OCI-M2 (cell line): ENCODE data around the gene HCRTR1.
"Not testable (repeated sequence)": the region's sequence is repeated elsewhere in the genome, so short reads cannot be mapped to it uniquely, and the experiment has no call there.

ENCODE experiments used
- DNase-seq: peaks from one replicate; lab custom pipeline; 2025; ENCODE audit not compliant: unreplicated experiment; lab: John Stamatoyannopoulos, UW

HCRTR1 gene

DNA sequence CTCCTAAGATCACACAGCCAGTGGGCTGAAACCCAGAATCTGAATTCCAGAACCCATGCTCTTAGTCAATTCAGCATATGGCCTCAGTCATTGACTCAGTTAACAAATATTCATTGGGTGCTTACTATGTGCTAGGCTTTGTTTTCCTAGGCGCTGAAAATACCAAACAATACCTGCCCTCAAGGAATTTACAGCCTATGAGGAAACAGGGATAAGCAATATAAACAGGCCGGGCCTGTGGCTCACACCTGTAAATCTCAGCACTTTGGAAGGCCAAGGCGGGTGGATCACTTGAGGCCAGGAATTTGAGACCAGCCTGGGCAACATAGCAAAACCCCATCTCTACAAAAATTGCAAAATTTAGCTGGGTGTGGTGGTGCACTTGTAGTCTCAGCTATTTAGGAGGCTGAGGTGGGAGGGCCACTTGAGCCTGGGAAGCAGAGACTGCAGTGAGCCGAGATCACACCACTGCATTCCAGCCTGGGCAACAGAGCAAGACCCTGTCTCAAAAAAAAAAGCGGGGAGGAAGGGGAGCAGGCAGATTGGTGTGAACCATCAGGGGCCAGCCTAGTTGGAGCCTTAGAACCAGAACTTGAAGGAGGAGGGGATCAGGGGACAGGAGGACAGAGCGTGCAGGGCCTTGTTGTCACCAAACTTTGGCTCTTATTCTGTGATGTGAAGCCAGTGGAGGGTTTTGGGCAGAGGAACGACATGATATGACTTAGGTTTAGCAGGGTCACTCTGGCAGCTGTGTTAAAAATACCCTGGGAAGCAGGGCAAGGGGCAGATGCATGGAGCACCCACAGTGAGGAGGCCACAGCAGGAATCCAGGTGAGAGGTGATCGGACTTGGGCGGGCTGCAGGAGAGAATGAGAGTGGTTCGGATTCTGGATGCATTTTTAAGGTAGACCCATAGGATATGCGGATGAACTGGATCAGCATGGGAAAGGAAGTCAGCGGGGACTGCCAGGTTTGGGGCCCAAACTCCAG is 35.4 kb upstream of the HCRTR1 start:
- no peak for DNase-seq

- DNase-seq = no peak
Measured at GRCh38 chr1:31583082-31583994, 34.2 kb upstream of the HCRTR1 start.

DNA sequence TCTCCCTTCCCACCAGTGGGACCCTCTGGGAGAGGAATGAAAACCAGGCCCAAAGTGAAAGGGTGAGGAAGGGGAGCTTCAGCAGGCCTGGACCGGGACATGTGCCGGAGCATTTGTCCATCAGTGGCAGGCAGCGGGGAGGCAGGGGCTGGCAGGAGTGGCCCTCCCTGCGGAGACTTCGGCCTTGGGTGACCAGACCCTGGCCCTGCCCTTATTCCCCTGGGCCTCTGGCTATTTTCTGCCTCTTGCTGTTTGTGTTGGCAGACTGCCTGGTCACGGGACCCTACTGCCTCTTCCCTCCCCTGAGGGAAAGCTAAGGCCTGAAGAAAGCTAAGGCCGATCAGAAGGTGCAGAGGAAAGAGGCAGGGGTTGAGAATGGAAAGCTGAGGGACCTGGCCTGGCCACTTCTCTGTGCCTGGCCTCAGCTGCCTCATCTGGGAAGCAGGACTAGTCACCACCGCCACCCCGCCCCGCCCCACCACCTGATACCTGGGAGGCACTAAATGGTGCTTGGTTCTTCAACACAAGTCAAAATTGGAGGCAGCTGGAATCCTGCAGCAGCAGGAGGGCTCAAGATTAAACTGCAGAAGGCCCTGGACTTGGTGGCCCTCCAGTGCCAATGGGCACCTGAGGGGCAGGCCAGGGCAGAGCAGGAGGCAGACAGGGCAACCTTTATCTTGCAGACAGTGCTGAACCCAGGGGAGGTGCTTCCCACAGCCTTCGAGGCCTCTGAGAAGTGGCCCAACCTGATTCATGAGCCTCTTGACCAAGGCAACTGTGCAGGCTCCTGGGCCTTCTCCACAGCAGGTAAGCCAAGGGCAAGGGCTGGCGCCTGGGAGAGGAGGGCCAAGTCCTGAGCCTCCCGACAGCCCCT is 33.3 kb upstream of the HCRTR1 start:
- DNase-seq = no peak

DNA sequence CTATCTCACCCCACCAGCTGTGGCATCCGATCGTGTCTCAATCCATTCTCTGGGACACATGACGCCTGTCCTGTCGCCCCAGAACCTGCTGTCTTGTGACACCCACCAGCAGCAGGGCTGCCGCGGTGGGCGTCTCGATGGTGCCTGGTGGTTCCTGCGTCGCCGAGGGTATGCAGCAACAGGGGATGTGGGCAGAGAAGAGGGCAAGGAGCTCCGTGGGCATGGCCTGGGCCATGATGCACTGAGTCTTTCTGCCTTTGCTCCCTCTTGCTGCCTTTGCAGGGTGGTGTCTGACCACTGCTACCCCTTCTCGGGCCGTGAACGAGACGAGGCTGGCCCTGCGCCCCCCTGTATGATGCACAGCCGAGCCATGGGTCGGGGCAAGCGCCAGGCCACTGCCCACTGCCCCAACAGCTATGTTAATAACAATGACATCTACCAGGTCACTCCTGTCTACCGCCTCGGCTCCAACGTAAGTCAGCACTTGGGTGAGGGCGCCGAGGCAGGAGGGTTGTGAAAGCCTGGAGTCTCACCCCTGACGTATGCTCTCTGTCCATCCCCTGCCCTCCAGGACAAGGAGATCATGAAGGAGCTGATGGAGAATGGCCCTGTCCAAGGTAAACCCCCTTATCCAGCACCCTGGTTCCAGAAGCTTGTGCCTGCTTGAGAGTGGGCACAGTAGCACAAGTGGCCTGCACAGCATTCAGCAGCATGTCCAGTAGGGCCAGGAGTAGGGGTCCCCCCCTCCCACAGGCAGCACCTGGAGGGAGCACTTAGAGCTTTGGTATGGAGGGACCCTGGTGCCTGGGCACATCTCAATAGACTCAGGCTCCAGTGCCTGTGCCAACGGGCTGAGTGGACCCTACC is 32.4 kb upstream of the HCRTR1 start:
- DNase-seq = no peak

DNA sequence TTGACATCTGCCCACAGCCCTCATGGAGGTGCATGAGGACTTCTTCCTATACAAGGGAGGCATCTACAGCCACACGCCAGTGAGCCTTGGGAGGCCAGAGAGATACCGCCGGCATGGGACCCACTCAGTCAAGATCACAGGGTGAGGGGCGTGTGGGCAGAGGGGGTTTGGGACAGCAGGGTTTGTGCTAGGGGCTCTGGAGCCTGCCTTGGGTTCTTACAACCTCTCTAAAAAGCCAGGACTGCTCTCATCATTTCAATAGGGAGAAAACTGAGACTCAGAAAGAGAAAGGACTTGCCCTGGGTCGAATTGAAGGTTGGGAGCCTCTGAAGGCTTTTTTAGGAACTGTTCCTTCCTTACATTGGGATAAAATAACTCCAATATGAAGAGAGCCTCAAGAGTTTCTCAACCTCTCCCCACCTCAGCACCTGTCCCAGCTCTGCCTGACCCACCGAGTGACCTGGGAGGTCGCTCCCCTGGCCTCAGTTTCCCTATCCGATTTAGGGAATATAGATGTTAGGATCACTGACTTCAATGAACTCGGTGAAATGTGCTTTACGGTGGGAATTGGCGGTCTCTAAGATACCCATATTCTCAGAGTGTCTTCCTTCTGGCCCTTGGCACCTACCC is 31.6 kb upstream of the HCRTR1 start:
- DNase-seq = no peak

DNA sequence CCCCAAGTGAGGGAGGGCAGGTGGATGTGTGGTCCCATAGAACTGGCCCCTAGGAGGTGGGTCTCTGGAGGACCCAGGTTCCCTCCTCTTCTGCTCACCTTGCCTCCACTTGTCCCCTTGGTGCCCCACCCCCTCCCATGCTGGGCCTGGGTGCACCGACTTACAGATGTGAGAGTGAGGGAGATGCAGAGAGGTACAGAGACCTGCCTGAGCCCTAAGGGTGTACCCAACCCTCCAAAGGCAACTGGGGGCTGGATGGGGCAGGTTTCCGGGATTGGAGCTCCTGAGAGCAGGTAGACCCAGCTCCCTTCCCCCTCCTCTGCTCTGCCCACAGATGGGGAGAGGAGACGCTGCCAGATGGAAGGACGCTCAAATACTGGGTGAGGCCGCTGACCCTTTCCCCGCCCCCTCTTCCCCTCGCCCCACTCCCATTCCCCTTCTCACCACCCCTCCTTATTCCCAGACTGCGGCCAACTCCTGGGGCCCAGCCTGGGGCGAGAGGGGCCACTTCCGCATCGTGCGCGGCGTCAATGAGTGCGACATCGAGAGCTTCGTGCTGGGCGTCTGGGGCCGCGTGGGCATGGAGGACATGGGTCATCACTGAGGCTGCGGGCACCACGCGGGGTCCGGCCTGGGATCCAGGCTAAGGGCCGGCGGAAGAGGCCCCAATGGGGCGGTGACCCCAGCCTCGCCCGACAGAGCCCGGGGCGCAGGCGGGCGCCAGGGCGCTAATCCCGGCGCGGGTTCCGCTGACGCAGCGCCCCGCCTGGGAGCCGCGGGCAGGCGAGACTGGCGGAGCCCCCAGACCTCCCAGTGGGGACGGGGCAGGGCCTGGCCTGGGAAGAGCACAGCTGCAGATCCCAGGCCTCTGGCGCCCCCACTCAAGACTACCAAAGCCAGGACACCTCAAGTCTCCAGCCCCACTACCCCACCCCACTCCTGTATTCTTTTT is 30.8 kb upstream of the HCRTR1 start:
- DNase-seq = no peak

GRCh38 chr1:31587328-31587699 is 30.2 kb upstream of the HCRTR1 start:
- not testable (repeated sequence) for DNase-seq

DNA sequence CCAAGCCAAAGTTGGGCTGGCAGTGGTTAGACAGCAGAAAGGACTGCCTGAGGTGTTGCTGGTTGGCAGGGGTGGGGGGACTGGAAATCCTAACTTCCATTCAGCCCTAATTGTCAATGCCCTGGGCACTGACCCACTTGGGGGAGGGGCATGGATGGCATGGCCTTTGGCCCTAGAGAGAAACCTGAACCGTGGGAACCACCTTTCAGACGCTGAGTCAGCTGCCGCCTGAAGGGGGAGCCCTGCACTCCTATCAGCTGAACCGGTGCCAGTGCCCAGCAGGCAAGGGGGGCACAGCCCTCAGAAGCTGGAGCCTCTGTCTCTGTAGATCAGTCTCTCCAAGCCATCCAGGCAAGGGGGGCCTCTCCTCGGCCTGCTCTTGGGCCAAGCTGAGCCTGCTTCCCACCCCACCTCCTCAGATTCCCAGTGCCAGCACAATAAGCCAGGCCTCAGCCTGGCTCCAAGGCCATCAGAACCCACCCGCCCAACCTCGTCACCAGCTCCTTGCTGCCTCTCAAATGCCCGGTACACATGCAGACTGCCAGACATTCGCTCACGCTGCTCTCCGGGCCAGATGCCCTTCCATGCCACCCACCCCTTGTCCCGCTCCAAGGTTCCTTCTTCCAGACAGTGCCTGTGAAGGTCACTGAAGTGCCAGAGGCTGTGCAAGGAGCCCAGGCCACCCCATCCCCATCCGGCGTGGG is 29.6 kb upstream of the HCRTR1 start:
- no peak for DNase-seq

DNA sequence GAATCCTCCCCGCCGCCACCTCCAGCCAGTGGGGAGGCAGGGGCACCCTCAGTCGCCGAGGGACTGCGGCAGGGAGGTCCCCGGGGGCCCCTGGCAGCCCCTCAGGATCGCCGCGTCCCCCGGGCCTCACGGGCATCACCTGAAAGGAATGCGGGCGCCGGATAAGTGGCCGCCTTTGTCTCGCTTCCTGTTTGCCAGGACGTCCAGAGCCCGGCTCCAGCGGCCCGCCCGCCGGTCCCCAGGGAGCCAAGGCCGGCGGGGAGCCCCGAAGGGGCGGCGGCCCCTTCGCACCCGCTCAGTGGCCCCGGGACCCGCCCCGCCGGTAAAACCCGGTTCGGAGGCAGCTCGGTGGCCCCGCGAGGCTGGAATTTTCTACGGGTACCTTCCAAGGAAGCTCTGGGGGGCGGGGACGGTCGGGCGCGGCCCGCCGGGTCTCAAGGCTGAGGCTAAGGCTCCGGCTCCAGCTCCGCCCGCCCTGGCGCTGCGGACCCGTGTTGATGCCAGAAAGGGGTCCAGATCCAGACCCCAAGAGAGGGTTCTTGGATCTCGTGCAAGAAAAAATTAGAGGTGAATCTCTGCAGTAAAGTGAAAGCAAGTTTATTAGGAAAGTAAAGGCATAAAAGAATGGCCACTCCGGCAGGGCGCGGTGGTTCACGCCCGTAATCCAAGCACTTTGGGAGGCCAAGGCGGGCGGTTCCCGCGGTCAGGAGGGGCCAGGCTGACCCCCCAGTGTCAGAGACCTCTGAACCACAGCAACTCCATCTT is 28.6 kb upstream of the HCRTR1 start:
- DNase-seq = no peak

- no peak for DNase-seq
Measured at GRCh38 chr1:31591425-31592093, 25.9 kb upstream of the HCRTR1 start.

GRCh38 chr1:31592132-31592531 is 25.4 kb upstream of the HCRTR1 start:
- no peak for DNase-seq

DNA sequence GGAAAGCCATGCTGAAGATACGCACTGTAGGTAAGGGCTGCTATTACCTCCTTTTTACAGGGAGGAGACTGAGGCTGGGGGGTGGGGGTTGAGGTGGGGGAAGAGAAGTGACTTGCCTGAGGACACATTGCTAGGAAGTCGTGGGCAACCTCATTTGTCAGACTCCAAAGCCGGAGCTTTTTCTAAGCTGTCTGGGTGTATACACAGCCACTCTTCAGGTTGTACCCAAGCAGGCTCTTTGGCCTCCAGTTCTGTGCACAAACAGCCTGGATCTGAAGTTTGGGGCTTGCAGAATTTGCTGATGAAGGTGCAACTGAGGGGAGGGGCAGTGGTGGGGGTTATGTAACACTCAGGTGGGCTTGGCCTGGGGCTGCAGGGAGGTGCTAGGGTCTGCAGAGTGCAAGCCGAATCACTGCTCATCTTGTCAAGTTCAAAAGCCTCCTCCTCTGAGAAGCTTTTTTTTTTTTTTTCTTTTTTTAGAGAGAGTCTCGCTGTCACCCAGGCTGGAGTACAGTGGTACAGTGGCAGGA is 24.3 kb upstream of the HCRTR1 start:
- no peak for DNase-seq

- DNase-seq = no peak
Measured at GRCh38 chr1:31593770-31594632, 23.5 kb upstream of the HCRTR1 start.

DNA sequence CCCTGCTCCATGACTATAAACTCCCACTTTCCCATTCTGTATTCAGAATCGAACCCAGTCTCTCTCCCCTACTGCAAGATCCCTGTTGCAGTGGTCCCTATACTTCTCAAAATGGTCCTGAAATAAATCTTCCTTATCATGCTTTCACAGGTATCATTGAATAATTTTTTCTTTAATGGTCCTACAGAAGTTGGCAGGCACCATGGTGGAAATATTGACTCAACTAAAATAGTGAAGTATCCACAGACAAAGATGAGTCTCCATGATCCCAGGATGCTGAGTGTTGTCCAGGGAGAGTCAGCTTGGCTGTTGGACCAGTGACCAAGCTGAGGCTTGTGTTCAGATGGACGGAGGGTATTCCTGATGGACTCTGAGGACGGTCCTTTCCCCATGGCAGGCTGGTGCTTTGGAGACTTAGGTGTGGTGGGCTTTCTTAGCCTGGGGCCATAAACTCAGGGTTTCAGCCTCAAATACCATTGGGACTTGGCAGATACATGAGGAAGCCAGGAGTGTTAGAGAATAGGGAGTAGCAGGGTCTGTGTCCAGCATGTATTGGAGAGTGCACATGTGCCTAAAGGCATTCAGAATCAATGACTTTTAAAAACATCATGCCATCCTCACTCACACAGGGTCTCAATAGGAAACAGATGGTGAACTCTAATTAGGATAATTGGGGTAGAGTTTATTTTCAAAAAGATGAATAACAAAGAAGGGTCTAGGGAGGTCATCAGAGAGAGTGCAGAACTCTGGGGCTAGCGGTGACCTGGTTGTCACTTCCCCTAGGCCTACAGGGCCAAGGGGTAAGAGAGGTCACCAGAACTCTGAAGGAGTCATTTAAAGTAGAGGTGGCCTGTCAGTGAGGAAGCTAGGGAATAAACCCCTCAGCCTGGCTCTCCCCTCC is 21.4 kb upstream of the HCRTR1 start:
- DNase-seq = no peak
